Bronchial epithelial cell (primary cell): Measurements from ENCODE around the gene U2AF1L4. TPM values are rescaled to one million over a fixed set of nuclear protein-coding genes. Genes with fewer than 3 reads are reported as not detected.

ENCODE experiments used
- DNase-seq: peaks from one replicate; pipeline ENCODE4 v3.0.0-alpha.2; 2010; ENCODE audit warnings: low read depth
- FAIRE-seq: peaks from 2 replicates; lab custom pipeline; 2011; peaks lifted over from hg19 to GRCh38; lab: Jason Lieb, UNC
- H3K27me3 ChIP-seq: 2 replicates; pipeline ENCODE4 v1.5.1; 2011; ENCODE audit warnings: low read length; ENCODE audit not compliant: control insufficient read depth, insufficient read depth
- H3K36me3 ChIP-seq: 2 replicates; pipeline ENCODE4 v1.5.1; 2011; ENCODE audit warnings: low read length; ENCODE audit not compliant: control insufficient read depth, insufficient read depth
- H3K4me3 ChIP-seq: 2 replicates; pipeline ENCODE4 v1.5.1; 2011; ENCODE audit warnings: mild to moderate bottlenecking, low read depth, low read length, control low read depth
- total RNA-seq: library from RNA; depleted of rRNA; stranded (reverse); fragments of >200 nt; gene quantifications from 2 replicates; pipeline ENCODE4 v1.2.1, GENCODE V29; 2014
- TF ChIP-seq, protein P1 (sequence below): IDR thresholded peaks from 2 replicates; pipeline ENCODE4 v1.5.1; 2011; ENCODE audit warnings: mild to moderate bottlenecking, moderate library complexity, low read length, control low read depth, inconsistent platforms; ENCODE audit not compliant: insufficient read depth, severe bottlenecking

U2AF1L4 gene
- total RNA-seq, 1 donor from 2014 or later, result 14.7 TPM

DNA sequence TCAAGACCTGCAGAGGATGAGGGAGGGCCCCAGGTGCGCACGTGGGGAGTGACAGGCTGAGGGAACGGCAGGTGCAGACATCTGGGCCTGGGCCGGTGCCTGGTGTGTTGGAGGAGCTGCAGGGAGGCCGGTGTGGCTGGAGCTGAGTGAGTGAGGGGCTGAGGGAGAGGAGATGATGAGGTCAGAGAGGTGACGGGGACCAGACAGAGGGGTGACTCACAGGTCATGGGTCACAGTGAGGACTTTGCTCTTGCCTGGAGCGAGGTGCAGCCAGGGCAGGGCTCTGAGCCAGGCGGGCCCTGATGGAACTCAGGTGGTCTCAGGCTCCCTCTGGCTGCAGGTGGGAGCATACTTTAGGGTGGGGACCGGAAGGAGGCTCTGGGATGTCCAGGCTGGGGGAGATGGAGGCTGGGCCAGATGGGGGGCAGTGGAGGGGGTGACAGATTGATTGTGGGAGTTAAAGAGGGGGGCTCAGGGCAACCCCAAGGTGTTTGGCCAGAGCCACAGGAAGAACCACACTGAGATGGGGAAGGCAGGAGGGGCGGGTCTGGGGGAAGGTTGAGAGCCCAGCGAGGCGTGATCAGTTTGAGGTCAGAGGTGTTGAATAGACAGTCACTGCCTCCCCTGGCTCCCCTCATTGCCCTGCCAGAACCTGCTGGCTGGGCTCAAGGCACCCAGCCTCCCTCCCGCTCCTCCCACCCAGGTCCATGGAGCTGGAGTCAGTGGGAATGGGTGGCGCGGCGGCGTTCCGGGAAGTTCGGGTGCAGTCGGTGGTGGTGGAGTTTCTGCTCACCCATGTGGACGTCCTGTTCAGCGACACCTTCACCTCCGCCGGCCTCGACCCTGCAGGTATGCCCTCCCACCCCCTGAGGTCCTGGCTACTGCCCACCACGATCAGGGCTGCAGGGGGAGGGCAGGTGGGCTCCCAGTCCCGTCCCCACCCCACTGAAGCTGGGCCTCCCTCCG lies 38.5 kb upstream of the U2AF1L4 start:
- FAIRE-seq (no peak), DNase-seq (no peak)
- TF ChIP-seq, protein P1, sequence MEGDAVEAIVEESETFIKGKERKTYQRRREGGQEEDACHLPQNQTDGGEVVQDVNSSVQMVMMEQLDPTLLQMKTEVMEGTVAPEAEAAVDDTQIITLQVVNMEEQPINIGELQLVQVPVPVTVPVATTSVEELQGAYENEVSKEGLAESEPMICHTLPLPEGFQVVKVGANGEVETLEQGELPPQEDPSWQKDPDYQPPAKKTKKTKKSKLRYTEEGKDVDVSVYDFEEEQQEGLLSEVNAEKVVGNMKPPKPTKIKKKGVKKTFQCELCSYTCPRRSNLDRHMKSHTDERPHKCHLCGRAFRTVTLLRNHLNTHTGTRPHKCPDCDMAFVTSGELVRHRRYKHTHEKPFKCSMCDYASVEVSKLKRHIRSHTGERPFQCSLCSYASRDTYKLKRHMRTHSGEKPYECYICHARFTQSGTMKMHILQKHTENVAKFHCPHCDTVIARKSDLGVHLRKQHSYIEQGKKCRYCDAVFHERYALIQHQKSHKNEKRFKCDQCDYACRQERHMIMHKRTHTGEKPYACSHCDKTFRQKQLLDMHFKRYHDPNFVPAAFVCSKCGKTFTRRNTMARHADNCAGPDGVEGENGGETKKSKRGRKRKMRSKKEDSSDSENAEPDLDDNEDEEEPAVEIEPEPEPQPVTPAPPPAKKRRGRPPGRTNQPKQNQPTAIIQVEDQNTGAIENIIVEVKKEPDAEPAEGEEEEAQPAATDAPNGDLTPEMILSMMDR, result no peak
- Histone ChIP-seq H3K36me3 (no peaks in the 10 kb centered on the region), H3K27me3 (no peaks in the 10 kb centered on the region), H3K4me3 (no peak overlapping the region)

DNA sequence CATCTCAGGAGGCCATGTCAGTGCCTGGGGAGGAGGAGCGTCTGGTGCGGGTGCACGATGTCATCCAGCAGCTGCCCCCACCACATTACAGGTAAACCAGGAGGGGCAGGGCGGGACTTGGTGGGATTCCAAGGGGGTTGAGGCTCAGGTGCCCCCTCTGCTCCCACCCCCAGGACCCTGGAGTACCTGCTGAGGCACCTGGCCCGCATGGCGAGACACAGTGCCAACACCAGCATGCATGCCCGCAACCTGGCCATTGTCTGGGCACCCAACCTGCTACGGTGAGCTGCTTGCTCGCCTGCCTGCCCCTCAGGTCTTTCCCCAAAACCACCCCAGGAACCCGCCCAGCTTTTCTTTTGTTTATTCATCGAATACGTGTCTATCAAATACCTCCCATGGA lies 37.4 kb upstream of the U2AF1L4 start:
- TF ChIP-seq, protein P1, result no peak
- no peaks in the 10 kb centered on the region for H3K27me3 ChIP-seq
- no peak for DNase-seq
- FAIRE-seq, result no peak
- H3K36me3 ChIP-seq, result no peaks in the 10 kb centered on the region
- H3K4me3 ChIP-seq, result no peak overlapping the region

DNA sequence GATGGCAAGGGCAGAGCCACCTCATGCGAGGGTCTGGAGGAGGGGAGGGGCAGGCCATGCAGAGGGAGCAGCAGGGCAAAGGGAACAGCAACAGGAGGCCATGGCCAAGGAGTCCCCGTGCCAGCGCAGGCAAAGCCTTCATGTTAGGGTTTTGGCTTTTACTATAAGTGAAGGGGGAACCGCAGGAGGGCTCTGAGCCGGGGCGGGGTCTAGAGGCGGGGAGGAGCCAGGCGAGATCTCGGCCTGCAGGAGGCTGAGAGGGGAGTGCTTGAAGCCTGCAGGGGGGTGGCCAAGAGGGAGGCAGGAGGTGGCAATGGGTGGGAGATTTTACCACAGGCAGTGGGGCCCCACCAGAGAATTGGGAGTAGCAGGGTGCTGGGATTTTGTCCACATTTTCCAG lies 36.4 kb upstream of the U2AF1L4 start:
- TF ChIP-seq, protein P1, result no peak

DNA sequence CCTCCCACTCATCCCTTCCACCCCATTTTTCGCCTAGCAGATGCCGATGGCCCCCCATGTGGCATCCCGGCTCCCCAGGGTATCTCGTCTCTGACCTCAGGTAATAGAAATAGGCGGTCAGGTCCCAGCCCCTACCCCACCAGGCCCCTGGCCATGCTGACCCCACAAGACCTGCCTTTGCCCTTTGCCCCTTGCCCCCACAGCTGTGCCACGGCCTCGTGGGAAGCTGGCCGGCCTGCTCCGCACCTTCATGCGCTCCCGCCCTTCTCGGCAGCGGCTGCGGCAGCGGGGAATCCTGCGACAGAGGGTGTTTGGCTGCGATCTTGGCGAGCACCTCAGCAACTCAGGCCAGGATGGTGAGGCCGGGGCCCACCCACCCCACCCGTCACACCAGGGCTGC lies 35.5 kb upstream of the U2AF1L4 start:
- H3K27me3 ChIP-seq, result no peaks in the 10 kb centered on the region
- H3K4me3 ChIP-seq, result no peak overlapping the region
- FAIRE-seq (no peak), DNase-seq (no peak)
- TF ChIP-seq, protein P1, result no peak
- H3K36me3 ChIP-seq, result no peaks in the 10 kb centered on the region

More for the DNA sequence above, 36.4 kb upstream of the U2AF1L4 start:
- FAIRE-seq (no peak), DNase-seq (no peak)
- H3K27me3 ChIP-seq, result no peaks in the 10 kb centered on the region
- H3K4me3 ChIP-seq, result no peak overlapping the region
- H3K36me3 ChIP-seq, result no peaks in the 10 kb centered on the region

DNA sequence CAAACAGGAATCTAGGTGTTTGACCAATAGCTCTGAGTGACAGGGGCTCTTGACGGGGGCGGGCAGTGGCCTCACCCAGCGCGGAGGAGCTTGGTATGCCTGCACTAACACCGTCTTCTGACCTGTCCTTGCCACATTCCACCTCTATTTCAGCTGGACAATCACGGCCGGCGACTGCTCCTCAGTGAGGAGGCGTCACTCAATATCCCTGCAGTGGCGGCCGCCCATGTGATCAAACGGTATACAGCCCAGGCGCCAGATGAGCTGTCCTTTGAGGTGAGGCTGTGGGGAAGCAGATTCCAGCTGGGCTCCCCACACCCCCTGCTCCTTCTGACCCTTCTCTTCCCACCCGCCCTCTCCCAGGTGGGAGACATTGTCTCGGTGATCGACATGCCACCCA lies 34.8 kb upstream of the U2AF1L4 start:
- FAIRE-seq, result no peak
- Histone ChIP-seq H3K27me3 (no peaks in the 10 kb centered on the region), H3K4me3 (no peak overlapping the region), H3K36me3 (no peaks in the 10 kb centered on the region)
- DNase-seq, result no peak
- TF ChIP-seq, protein P1, result no peak
